Stimulated activated CD8-positive, alpha-beta memory T cell treated with anti-CD3 and anti-CD28 coated beads, Interleukin-7, amount 100 ng/mL, for 48 hours (primary cell): ENCODE measurements around the gene HOXD8.

ENCODE experiments used
- DNase-seq, 2 donors: peaks; one replicate each; pipeline ENCODE4 v3.0.0-alpha.2; 2020; ENCODE audit warnings: low read depth in 1 of 2; ENCODE audit errors: extremely low read depth in 1 of 2

HOXD8 gene

GRCh38 chr2:176102309-176102866, 27.1 kb upstream of the HOXD8 start:
- DNase-seq: no peak

GRCh38 chr2:176103194-176103593, 26.3 kb upstream of the HOXD8 start:
- DNase-seq: no peak

- DNase-seq: no peak
Measured at GRCh38 chr2:176103742-176104315, 25.7 kb upstream of the HOXD8 start.

GRCh38 chr2:176104316-176105077, 25.0 kb upstream of the HOXD8 start:
- no peak for DNase-seq

- DNase-seq: no peak
Measured at GRCh38 chr2:176105078-176105729, 24.3 kb upstream of the HOXD8 start.

GRCh38 chr2:176105730-176106580, 23.6 kb upstream of the HOXD8 start:
- DNase-seq: no peak

- DNase-seq: no peak
Measured at GRCh38 chr2:176106581-176107539, 22.6 kb upstream of the HOXD8 start, which contains the start of gene HOXD11. HOXD11 (plus strand) TSS chr2:176107280; CDS start chr2:176107356, 76 bp downstream.

GRCh38 chr2:176107731-176108181, 21.7 kb upstream of the HOXD8 start:
- no peak for DNase-seq

- DNase-seq: no peak
Measured at GRCh38 chr2:176109192-176109901, 20.2 kb upstream of the HOXD8 start.

GRCh38 chr2:176109946-176110345, 19.6 kb upstream of the HOXD8 start:
- DNase-seq: no peak

GRCh38 chr2:176110415-176111308, 18.8 kb upstream of the HOXD8 start:
- no peak for DNase-seq

GRCh38 chr2:176111309-176111663, 18.2 kb upstream of the HOXD8 start:
- DNase-seq: no peak

- DNase-seq: no peak
Measured at GRCh38 chr2:176111846-176112374, 17.6 kb upstream of the HOXD8 start.

- DNase-seq: no peak
Measured at GRCh38 chr2:176112375-176113302, 16.9 kb upstream of the HOXD8 start.

- no peak for DNase-seq
Measured at GRCh38 chr2:176114120-176114929, 15.2 kb upstream of the HOXD8 start.
